GM19455 (cell line): ENCODE measurements around the gene CDC42EP4.
A peak's percentile ranks its signal among the peaks of the same experiment; 100 is the strongest.
"Not testable (repeated sequence)": the region's sequence is repeated elsewhere in the genome, so short reads cannot be mapped to it uniquely, and the experiment has no call there.

Experiments used
- ATAC-seq: cut with Tn5 transposase; IDR thresholded peaks from one replicate; pipeline ENCODE4 v1.9.1; 2021; ENCODE audit not compliant: unreplicated experiment

CDC42EP4 gene

GRCh38 chr17:73281928-73282327, 29.9 kb downstream of the CDC42EP4 start:
- peak; percentile 72 for ATAC-seq

GRCh38 chr17:73280191-73280590, 31.6 kb downstream of the CDC42EP4 start:
- ATAC-seq: no peak

GRCh38 chr17:73279704-73280103, 32.1 kb downstream of the CDC42EP4 start:
- no peak for ATAC-seq

- ATAC-seq: no peak
These were observed 33.0 kb downstream of the CDC42EP4 start for GRCh38 chr17:73278465-73279453.

GRCh38 chr17:73278049-73278464, 33.7 kb downstream of the CDC42EP4 start:
- no peak for ATAC-seq

GRCh38 chr17:73274490-73274889, 37.3 kb downstream of the CDC42EP4 start:
- ATAC-seq: no peak

GRCh38 chr17:73272906-73273218, 38.9 kb downstream of the CDC42EP4 start:
- ATAC-seq: no peak

GRCh38 chr17:73271072-73271471, 40.7 kb downstream of the CDC42EP4 start:
- ATAC-seq: peak; percentile 99

GRCh38 chr17:73269791-73270190, 42.0 kb downstream of the CDC42EP4 start:
- no peak for ATAC-seq

GRCh38 chr17:73269329-73269615, 42.5 kb downstream of the CDC42EP4 start:
- ATAC-seq: no peak

- no peak for ATAC-seq
These were observed 43.0 kb downstream of the CDC42EP4 start for GRCh38 chr17:73268582-73269328.

- ATAC-seq: no peak
These were observed 43.9 kb downstream of the CDC42EP4 start for GRCh38 chr17:73267648-73268537.

GRCh38 chr17:73266796-73267195, 45.0 kb downstream of the CDC42EP4 start:
- no peak for ATAC-seq

- no peak for ATAC-seq
These were observed 45.9 kb downstream of the CDC42EP4 start for GRCh38 chr17:73265646-73266640.

GRCh38 chr17:73264448-73264847, 47.4 kb downstream of the CDC42EP4 start:
- not testable (repeated sequence) for ATAC-seq

GRCh38 chr17:73262676-73263642, 48.8 kb downstream of the CDC42EP4 start:
- ATAC-seq: no peak

- ATAC-seq: no peak
These were observed 49.7 kb downstream of the CDC42EP4 start for GRCh38 chr17:73261952-73262675.

- no peak for ATAC-seq
These were observed 50.2 kb downstream of the CDC42EP4 start, which contains the start of gene CPSF4L for GRCh38 chr17:73261617-73261951. CPSF4L (minus strand) TSS chr17:73261880; CDS start chr17:73261818, 62 bp downstream.
